EL (cell line): ENCODE data around the gene NUSAP1.
"Not testable (repeated sequence)": the region's sequence is repeated elsewhere in the genome, so short reads cannot be mapped to it uniquely, and the experiment has no call there.

Experiments used
- DNase-seq: peaks from one replicate; pipeline ENCODE4 v3.0.0-alpha.2; 2016

NUSAP1 gene

DNA sequence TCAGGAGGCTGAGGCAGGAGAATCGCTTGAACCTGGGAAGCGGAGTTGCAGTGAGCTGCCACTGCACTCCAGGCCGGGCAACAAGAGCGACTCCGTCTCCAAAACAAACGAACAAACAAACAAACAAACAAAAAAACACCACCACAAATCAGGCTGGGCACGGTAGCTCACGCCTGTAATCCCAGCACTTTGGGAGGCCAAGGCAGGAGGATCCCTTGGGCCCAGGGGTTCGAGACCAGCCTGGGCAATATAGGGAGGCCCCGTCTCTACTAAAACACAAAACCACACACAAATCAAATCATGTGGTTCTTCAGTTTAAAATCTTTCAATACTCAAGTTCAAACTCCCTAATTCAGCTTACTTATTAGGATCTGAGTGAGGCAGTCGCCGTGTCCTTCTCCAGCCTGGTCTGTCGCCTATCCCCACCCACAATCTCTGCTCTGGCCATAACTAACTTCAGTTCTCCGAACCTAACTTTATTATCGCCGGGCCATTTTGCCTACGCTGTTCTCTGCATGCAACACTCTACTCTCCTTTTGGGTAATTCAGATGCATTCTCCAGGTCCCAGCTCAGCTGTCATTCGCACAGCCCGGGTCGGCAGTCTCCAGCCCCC lies 83.6 kb downstream of the NUSAP1 start:
- no peak for DNase-seq

DNA sequence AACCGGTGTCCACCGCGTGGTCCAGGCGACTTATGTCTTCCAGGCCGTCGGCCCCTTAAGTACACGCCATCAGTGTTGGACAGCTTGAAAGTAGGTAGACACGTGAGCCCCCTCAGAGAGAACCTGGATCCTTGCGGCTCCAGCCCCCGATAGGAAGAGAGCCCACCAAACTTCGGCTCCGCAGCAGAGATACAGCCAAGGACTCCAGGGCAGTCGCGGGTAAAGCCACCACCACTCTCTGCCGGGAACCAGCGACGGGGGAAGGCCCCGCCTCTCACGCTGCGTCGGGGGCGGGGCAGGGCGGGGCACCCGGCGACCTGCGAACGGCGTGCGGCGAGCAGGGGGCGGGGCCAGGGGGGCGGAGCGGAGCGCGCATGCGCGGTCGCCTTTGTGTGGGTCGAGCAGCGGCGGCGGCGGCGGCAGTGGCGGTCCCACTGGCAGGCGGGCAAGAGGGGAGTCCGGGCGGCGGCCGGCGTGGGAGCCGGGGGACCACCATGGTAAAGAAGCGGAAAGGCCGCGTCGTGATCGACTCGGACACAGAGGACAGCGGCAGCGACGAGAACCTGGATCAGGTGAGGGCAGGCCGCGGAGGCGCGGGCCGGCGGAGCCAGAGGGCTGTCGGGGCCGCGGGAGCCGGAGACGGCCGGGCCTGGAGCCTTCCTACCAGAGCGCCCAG lies 84.2 kb downstream of the NUSAP1 start, which contains the start of gene RTF1:
RTF1 (plus strand) TSS at position 354 of the 676 bp plus-strand sequence; CDS start at position 375, 21 bp downstream.
- DNase-seq: peak; percentile 89

DNA sequence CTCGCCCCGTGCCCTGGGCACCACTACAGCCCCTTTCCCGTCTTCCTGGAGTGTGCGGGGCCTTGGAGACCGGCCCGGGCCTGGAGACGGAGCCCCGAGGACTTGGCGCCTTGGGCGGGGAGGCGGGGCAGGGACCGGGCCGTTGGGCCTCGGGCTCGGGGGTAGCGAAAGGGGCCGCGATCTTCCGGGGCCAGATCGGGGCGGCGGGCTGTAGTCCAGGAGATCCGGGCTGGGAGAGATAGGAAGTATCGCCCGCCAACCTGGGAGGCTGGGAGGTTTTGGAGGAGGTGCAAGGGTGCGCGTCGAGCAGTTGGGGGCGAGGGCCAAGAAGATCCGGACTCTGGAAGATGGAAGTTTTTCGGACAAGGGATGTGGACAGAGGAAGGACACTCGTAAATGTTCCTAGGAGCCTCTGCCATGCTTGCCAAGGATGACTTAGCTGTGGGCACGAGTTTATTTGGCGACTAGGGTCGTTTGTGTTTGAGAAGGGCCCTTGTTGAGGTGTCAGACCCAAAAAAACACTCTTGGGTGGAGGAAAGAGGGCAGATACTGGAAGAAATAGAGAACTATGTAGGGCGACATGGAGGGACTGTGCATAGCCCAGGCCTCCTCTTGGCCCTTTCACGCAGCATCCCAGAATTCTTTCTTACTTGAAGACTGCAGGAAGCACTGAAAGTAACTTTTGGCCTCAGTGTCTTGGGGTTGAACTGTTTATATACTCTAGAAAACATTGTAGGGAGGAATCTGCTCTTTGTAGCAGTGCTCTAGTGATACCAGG lies 84.9 kb downstream of the NUSAP1 start:
- peak; percentile 47 for DNase-seq

DNA sequence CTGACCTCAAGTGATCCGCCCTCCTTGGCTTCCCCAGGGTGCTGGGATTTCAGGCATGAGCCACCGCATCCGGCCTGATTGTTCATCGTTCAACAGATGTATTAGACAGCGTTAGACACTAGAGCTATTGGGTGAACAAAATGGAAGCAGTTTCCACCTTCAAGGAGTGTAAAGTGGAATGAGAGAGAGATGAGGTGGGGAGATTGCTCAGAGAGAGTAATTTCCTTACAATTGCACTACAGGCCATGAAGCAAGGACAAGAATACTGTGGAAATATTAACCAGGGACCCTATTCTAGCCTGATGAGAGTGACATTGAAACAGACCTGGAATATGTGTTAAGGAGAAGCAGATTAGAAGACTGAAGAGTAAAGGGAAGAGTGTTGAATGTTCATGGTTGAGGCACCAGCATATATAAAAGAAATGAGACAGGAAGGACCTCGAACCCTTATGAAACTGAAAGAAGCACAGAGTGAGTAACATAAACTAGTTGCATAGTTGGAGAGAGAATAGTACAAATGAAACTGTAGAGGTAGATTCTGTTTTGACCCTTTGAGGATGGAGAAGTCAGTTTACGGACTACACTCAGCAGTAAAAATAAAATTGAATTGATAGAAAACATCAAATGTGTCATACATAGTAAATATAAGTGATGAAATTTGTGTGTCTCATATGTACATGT lies 91.4 kb downstream of the NUSAP1 start:
- no peak for DNase-seq

DNA sequence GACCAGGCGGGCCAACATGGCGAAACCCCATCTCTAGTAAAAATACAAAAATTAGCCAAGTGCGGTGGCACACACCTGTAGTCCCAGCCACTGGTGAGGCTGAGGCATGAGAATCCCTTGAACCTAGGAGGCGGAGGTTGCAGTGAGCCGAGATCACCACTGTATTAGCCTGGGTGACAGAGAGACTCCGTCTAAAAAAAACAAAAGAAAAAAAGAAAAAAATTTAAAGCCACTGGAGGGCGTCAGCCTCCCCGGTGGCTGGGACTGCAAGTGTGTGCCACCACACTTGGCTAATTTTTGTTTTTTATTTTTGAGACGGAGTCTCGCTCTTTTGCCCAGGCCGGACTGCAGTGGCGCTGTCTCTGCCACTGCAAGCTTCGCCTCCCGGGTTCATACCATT lies 92.1 kb downstream of the NUSAP1 start:
- no peak for DNase-seq

DNA sequence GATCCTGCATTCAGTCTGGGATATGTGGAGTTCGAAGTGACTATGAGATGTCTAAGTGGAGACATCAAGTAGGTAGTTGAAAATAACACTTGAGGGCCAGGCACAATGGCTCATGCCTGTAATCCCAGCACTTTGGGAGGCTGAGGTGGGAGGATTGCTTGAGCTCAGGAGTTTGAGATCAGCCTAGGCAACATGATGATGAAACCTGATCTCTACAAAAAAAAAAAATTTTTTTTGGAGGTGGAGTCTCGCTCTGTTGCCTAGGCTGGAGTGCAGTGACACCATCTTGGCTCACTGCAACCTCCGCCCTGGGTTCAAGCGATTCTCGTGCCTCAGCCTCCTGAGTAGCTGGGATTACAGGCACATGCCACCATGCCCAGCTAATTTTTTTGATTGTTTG lies 93.2 kb downstream of the NUSAP1 start:
- DNase-seq: not testable (repeated sequence)

DNA sequence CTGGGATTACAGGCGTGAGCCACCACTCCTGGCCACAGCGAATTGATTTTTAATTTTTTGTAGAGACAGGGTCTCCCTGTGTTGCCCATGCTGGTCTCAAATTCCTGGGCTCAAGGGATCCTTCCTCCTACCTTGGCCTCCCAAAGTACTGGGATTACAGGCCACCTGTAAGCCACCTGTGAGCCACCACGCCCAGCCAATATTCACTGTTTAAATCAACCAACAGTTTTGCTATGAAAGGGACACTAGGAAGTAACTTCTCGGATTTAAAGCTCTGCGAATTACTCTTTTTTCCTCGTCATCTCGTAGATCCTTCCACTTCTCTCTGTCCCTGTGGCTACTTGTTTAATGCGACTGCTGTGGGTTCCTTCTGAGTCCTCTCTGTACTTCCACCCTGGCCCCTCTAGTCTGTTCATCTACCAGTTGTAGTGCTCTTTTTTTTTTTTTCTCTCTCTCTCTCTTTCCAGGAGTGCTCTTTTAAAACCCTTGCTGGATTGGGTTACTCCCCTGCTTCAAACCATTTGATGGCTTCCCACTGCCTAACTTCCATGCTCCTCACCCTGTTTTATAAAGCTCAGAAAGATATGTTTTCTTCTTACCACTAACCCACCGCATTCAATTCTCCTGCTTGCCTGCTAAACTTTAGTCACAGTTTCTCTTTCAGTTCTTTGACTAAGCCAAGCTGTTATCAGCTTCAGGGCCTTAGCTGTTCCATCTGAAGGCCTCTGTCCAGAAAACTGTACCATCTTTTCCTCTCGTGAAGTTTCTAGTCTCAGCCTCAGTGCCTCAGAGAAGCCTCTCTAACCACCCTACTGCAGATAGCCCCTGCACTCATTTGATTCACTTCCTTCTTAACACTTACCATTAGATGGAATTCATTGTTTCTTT lies 96.6 kb downstream of the NUSAP1 start:
- DNase-seq: no peak
